Erythroblast (primary cell): Measurements from ENCODE around the gene FUCA2.

ENCODE experiments used
- GATA1 ChIP-seq: IDR thresholded peaks from 2 replicates; pipeline ENCODE4 v1.6.1; 2011; ENCODE audit warnings: low read depth, mild to moderate bottlenecking, control low read depth, low read length, moderate library complexity
- POLR2A ChIP-seq: IDR thresholded peaks from 2 replicates; pipeline ENCODE4 v1.6.1; 2011; ENCODE audit warnings: mild to moderate bottlenecking, low read length

GRCh38 chr6:143505111-143505510 is 6.4 kb downstream of the FUCA2 start:
- no peak for TF ChIP-seq POLR2A
- no peak for TF ChIP-seq GATA1
